HUES64 (cell line): ENCODE data around the gene PPL. TPM values are rescaled to one million over a fixed set of nuclear protein-coding genes. Genes with fewer than 3 reads are reported as not detected.

Experiments
- H3K27ac ChIP-seq: 2 replicates; pipeline ENCODE4 v1.7.0; 2013; ENCODE audit warnings: low read depth, low read length, inconsistent platforms
- H3K27me3 ChIP-seq: 2 replicates; pipeline ENCODE4 v1.6.1; 2013; ENCODE audit warnings: mild to moderate bottlenecking, low read length; ENCODE audit not compliant: insufficient read depth
- H3K36me3 ChIP-seq: 2 replicates; pipeline ENCODE4 v1.6.1; 2013; ENCODE audit warnings: mild to moderate bottlenecking, low read length; ENCODE audit not compliant: insufficient read depth
- H3K4me1 ChIP-seq: 2 replicates; pipeline ENCODE4 v1.6.1; 2013; ENCODE audit warnings: mild to moderate bottlenecking, low read length, moderate library complexity; ENCODE audit not compliant: insufficient read depth
- H3K4me3 ChIP-seq: 2 replicates; pipeline ENCODE4 v1.5.1; 2013; ENCODE audit warnings: mild to moderate bottlenecking, low read length, moderate library complexity
- H3K9ac ChIP-seq: 2 replicates; pipeline ENCODE4 v1.6.1; 2013; ENCODE audit warnings: mild to moderate bottlenecking, low read depth, low read length
- H3K9me3 ChIP-seq: 2 replicates; pipeline ENCODE4 v1.6.1; 2013; ENCODE audit warnings: low read depth, low read length; ENCODE audit not compliant: insufficient read depth
- WGBS: fragments of 150-250, 120-280 bp; methylation state at CpG from one replicate; pipeline ENCODE4 v1.1.7; 2013; ENCODE audit warnings: missing lambda C conversion rate; 5-methylcytosine and 5-hydroxymethylcytosine counted together
- polyA plus RNA-seq, 2 experiments: library from polyadenylated mRNA; stranded (reverse); fragments of 50-300 nt; gene quantifications; one replicate each; pipeline ENCODE4 v1.2.3, GENCODE V29; 2013

PPL gene, protein sequence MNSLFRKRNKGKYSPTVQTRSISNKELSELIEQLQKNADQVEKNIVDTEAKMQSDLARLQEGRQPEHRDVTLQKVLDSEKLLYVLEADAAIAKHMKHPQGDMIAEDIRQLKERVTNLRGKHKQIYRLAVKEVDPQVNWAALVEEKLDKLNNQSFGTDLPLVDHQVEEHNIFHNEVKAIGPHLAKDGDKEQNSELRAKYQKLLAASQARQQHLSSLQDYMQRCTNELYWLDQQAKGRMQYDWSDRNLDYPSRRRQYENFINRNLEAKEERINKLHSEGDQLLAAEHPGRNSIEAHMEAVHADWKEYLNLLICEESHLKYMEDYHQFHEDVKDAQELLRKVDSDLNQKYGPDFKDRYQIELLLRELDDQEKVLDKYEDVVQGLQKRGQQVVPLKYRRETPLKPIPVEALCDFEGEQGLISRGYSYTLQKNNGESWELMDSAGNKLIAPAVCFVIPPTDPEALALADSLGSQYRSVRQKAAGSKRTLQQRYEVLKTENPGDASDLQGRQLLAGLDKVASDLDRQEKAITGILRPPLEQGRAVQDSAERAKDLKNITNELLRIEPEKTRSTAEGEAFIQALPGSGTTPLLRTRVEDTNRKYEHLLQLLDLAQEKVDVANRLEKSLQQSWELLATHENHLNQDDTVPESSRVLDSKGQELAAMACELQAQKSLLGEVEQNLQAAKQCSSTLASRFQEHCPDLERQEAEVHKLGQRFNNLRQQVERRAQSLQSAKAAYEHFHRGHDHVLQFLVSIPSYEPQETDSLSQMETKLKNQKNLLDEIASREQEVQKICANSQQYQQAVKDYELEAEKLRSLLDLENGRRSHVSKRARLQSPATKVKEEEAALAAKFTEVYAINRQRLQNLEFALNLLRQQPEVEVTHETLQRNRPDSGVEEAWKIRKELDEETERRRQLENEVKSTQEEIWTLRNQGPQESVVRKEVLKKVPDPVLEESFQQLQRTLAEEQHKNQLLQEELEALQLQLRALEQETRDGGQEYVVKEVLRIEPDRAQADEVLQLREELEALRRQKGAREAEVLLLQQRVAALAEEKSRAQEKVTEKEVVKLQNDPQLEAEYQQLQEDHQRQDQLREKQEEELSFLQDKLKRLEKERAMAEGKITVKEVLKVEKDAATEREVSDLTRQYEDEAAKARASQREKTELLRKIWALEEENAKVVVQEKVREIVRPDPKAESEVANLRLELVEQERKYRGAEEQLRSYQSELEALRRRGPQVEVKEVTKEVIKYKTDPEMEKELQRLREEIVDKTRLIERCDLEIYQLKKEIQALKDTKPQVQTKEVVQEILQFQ (N-terminal part only)
- polyA plus RNA-seq (2013, experiment 1 of 2), result 7.7 TPM
- 9.8 TPM for polyA plus RNA-seq (2013, experiment 2 of 2)

DNA sequence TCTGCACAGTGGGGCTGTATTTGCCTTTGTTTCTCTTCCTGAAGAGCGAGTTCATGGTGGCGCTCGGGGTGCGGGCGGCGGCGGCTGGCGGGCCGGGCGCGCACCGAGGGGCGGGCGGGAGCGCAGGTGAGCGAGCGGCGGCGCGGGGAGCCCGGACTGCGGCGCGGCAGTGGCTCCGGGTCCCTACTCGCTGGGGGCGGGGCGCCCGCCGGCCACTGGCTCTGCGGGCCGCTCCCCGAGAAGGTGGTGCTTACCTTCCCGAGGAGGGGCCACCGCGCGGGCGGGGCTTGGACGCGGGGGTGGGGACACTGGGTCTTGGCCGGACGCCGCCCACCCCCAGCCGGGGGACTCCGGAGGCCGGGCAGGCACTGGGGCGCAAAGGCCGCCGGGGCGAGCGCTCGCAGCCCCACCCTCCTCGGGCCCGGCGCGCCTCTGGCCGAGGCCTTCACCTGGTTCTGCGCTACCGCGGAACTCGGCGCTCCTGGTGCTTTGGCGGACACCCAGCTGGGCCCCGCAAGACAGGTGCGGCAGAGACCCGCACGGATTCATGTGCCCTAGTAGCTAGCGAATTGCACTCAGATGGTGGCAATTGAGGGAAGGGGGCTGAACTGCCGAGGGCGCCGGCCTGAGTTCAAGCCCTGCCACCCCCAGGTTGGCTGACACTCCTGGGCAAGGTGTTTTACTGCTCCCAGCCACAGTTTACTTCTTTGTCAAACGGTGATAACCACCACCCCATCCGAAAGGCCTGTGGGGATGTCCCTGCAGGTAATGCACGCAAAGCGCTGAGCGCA lies at the start of gene PPL:
Gene PPL (minus strand): TSS at position 158 of the 791 bp plus-strand sequence. CDS start 103 bp downstream, at position 55.
- Histone ChIP-seq H3K36me3 (no peaks in the 10 kb centered on the region), H3K9ac (peak within 1 kb of the TSS; percentile 78), H3K27ac (peak within 1 kb of the TSS; percentile 52; the same call in 1 of the 2 replicates), H3K9me3 (no peaks in the 10 kb centered on the region), H3K4me3 (peak within 1 kb of the TSS; percentile 81), H3K4me1 (peaks cover 11% of the 10 kb centered on the region; the same call in 1 of the 2 replicates), H3K27me3 (peaks cover 7% of the 10 kb centered on the region; the same call in 1 of the 2 replicates)
- 8% methylated on average over 76 of the region's 76 CpGs for WGBS

DNA sequence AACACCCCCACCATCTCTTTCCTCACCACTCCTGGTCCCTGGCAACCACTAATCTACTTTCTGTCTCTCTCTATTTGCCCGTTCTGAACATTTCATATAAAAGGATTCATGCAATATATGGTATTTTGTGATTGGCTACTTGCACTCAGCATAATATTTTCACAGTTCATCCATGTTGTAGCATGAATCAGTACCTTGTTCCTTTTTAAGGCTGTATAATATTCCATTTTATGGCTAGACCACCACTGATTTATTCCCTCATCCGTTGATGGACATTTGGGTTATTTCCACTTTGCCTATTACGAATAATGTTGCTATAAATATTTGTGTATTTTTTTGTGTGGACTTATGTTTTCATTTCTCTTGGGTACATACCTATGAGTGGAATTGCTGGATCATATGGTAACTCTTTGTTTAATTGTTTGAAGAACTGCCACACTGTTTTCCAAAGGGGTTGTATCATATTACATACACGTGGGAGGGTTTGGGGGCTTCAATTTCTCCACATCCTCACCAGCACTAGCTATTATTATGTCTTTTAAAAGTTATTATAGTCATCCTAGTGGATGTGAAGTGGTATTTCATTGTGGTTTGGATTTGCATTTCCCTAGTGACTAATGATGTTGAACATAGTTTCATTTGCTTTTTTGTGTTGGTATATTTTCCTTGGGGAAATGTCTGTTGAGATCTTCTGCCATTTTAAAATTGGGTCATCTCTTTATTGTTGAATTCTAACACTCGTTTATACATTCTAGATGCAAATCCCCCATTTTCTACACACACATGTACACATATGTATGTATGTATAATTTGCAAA lies 47.4 kb upstream of the PPL start:
- no peaks in the 10 kb centered on the region for H3K36me3 ChIP-seq
- H3K9ac ChIP-seq, result no peak overlapping the region
- no peaks in the 10 kb centered on the region for H3K9me3 ChIP-seq
- 82% methylated on average over 2 of the region's 5 CpGs for WGBS
- H3K4me3 ChIP-seq, result no peak overlapping the region
- no peaks in the 10 kb centered on the region for H3K4me1 ChIP-seq
- peaks cover 33% of the 10 kb centered on the region for H3K27me3 ChIP-seq
- no peak overlapping the region for H3K27ac ChIP-seq

DNA sequence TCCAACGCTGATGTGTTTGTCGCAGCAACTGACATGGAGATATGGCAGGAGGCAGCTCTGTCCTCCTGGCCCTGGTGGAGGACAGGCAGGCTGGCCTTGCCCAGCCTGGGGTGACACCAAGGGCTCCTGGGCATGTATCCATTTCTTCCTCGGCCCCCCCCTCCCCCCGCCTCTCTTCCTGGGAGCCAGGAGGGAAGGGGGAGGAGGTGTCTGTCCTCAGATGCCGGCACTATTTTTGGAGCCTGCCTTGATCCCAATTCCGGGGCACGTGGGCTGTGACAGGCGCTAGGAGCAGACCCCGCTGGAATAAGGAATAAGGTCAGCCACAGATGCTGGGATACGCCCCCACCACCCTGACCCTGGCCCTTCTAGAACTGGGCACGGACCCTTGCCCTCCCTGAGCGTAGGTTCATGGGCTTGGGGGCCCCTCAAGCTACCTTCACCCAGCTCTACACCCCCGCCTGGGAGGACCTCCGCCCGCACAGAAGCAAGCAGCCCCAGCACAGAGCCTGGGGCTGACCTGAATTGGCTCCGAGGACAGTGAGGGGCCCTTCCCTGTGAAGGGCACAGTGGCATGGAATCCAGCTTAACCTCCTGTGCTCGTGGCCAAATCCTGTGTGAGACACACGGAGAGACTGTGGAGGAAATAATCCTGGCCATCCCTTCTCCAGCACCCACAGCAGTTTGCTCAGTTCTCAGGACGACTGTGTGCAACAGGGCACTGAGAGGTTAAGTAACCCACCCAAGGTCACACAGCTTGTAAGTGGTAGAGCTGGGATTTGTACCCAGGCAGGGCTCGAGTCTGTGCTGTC lies 45.3 kb upstream of the PPL start:
- H3K9me3 ChIP-seq, result no peaks in the 10 kb centered on the region
- no peaks in the 10 kb centered on the region for H3K4me1 ChIP-seq
- no peak overlapping the region for H3K4me3 ChIP-seq
- 79% methylated on average over 18 of the region's 20 CpGs for WGBS
- H3K36me3 ChIP-seq, result no peaks in the 10 kb centered on the region
- no peak overlapping the region for H3K27ac ChIP-seq
- H3K9ac ChIP-seq, result peak overlapping the region; percentile 13; the same call in 1 of the 2 replicates
- H3K27me3 ChIP-seq, result peaks cover 14% of the 10 kb centered on the region

DNA sequence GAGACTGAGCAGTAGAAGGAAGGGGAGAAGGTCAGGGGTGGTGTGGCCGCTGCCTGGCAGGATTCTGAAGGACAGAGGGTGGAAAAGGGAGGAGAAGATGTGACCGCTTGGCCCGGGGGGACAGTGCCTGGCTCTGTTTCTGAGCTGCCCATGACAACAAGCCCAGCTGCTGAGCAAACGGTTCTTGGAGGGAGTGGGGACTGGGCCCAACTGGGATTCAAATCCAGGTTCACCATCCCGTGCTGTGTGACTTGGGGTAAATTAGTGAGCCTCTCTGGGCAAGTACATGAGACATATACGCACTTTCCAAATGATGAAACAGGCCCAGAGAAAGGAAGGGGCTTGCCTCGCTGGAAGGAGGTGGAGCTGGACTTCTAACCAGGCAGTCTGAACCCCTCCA lies 44.5 kb upstream of the PPL start:
- H3K9me3 ChIP-seq, result no peaks in the 10 kb centered on the region
- H3K4me1 ChIP-seq, result no peaks in the 10 kb centered on the region
- H3K4me3 ChIP-seq, result no peak overlapping the region
- WGBS, result 89% methylated on average over 7 of the region's 7 CpGs
- no peaks in the 10 kb centered on the region for H3K36me3 ChIP-seq
- H3K27ac ChIP-seq, result no peak overlapping the region
- no peak overlapping the region for H3K9ac ChIP-seq
- peaks cover 7% of the 10 kb centered on the region for H3K27me3 ChIP-seq

- no peak overlapping the region for H3K9ac ChIP-seq
- no peak overlapping the region for H3K27ac ChIP-seq
- H3K9me3 ChIP-seq, result no peaks in the 10 kb centered on the region
- H3K36me3 ChIP-seq, result no peaks in the 10 kb centered on the region
- no peak overlapping the region for H3K4me3 ChIP-seq
- WGBS, result 91% methylated on average over 10 of the region's 10 CpGs
- no peaks in the 10 kb centered on the region for H3K4me1 ChIP-seq
- no peaks in the 10 kb centered on the region for H3K27me3 ChIP-seq
These were observed 43.7 kb upstream of the PPL start for GRCh38 chr16:4980691-4981090.

DNA sequence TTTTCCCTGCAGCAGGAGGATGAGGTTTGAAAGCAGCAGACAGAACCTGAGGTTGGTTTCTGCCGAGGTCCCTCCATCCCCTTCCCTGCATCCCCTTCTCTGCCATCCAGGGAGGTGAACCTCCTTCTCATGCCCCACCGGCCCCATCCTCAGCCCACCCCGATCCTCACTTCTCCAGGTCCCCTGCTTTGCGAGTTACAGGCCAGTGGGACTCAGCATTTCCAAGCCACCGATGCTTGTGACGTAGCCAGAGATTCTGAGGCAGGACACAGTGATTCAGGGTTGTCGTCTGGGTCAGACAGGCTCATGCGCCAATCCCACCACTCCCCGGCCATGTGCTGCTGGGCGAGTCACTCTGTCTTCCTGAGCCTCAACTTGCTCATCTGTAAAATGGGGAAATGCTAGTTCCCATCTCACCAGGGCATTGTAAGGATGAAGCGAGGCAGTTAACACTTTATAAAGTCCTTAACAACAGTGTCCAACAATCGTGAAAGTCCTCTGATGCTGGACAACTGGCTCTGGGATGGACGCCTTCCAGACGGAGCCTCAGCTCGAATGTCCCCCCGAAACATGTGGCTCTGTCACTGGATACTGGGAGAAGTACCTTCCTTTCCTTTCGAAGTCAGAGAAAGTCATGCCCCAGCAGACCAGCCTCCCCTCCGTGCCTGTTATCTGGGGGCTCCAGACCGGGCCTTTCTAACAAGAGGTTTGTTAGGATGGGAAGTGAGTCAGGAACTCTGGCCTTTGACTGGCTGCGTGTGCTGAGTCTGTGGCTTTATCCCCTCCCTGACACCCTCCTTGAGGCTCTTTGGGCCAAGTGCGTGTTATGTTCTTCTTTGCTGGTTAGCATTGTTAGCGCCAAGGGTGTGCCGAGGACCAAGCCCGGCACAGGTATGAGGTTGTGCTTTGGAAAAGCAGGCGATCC lies 43.0 kb upstream of the PPL start:
- no peaks in the 10 kb centered on the region for H3K4me1 ChIP-seq
- H3K9me3 ChIP-seq, result no peaks in the 10 kb centered on the region
- 88% methylated on average over 25 of the region's 25 CpGs for WGBS
- no peaks in the 10 kb centered on the region for H3K36me3 ChIP-seq
- no peaks in the 10 kb centered on the region for H3K27me3 ChIP-seq
- no peak overlapping the region for H3K4me3 ChIP-seq
- no peak overlapping the region for H3K27ac ChIP-seq
- H3K9ac ChIP-seq, result no peak overlapping the region

GRCh38 chr16:4979164-4979563 lies 42.2 kb upstream of the PPL start:
- no peaks in the 10 kb centered on the region for H3K4me1 ChIP-seq
- H3K27ac ChIP-seq, result no peak overlapping the region
- WGBS, result 92% methylated on average over 7 of the region's 7 CpGs

GRCh38 chr16:4976611-4977145 lies 39.7 kb upstream of the PPL start:
- no peaks in the 10 kb centered on the region for H3K27me3 ChIP-seq
- no peak overlapping the region for H3K27ac ChIP-seq
- H3K4me1 ChIP-seq, result no peaks in the 10 kb centered on the region
- 86% methylated on average over 5 of the region's 5 CpGs for WGBS
- no peaks in the 10 kb centered on the region for H3K36me3 ChIP-seq
- H3K9ac ChIP-seq, result no peak overlapping the region
- no peak overlapping the region for H3K4me3 ChIP-seq
- H3K9me3 ChIP-seq, result no peaks in the 10 kb centered on the region

More at GRCh38 chr16:4979164-4979563, 42.2 kb upstream of the PPL start:
- H3K27me3 ChIP-seq, result no peaks in the 10 kb centered on the region
- H3K9me3 ChIP-seq, result no peaks in the 10 kb centered on the region
- no peak overlapping the region for H3K4me3 ChIP-seq
- no peaks in the 10 kb centered on the region for H3K36me3 ChIP-seq
- no peak overlapping the region for H3K9ac ChIP-seq
